ENCODE measurements around the gene CHST1. TPM values are rescaled to one million over a fixed set of nuclear protein-coding genes. Genes with fewer than 3 reads are reported as not detected.

The CHST1 gene
- total RNA-seq, 1 donor: 0.43 TPM

DNA sequence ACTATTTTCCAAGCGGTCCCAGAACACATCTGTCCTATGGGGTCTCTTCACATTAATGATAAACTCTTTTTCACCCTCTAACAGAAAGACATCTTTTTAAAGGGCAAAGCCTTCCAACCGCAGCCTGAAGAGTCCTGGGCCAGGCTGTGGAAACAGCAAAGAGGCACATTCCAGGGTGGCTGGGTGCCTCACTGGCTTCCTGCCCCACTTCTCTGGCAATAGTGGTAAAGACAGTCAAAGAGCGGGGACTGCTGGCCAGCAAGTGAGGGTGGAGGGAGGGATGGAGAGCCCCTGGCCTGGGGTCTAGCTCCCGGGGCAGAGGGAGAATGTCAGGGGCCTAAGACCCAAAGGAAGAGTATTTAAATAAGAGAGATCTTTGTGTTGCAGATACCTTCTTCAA is 10.2 kb upstream of the CHST1 start:
- H3K4me3 ChIP-seq (ENCODE audit: low read depth, low read length): no peak overlapping the region
- DNase-seq (ENCODE audit: low read depth): no peak
- TF ChIP-seq, protein P1, sequence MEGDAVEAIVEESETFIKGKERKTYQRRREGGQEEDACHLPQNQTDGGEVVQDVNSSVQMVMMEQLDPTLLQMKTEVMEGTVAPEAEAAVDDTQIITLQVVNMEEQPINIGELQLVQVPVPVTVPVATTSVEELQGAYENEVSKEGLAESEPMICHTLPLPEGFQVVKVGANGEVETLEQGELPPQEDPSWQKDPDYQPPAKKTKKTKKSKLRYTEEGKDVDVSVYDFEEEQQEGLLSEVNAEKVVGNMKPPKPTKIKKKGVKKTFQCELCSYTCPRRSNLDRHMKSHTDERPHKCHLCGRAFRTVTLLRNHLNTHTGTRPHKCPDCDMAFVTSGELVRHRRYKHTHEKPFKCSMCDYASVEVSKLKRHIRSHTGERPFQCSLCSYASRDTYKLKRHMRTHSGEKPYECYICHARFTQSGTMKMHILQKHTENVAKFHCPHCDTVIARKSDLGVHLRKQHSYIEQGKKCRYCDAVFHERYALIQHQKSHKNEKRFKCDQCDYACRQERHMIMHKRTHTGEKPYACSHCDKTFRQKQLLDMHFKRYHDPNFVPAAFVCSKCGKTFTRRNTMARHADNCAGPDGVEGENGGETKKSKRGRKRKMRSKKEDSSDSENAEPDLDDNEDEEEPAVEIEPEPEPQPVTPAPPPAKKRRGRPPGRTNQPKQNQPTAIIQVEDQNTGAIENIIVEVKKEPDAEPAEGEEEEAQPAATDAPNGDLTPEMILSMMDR (IDR thresholded peaks at IDR 0.05; ENCODE audit: insufficient read depth, low read depth, low read length): no peak

DNA sequence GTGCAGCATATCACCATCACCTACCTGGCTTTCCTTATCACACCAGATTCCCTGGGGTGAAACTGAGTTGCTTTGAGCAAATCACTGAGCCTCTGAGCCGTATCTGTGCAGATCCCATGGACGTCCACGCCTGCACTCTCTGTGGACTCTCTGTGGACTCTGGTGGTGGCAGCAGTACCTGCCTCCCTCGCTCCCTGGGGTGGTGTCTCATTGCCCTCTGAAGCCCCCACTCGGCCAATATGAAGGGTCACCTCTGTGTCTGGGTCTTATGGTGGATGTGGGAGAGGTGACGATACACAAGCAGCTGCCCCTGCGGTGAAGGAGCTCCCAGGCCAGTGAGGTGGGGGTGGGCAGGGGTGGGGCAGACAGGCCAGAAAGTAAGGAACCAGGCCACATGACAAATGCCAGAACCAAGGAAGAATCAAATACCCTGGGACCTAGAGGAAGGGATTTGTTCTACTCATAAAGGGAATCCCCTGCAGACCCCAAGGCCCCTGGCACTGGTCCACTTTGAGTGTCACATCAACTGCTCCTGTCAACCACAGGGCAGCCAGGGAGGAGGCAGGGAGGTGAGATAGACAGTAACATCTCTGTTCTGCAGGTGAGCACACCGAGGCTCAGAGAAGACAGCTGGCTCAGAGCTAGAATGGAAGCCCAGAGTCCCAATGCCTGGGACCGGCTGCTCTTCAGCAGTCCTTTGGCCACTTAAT is 9.2 kb upstream of the CHST1 start:
- DNase-seq (ENCODE audit: low read depth): no peak
- TF ChIP-seq, protein P1 (IDR thresholded peaks at IDR 0.05; ENCODE audit: insufficient read depth, low read depth, low read length): no peak
- no peak overlapping the region for H3K4me3 ChIP-seq (ENCODE audit: low read depth, low read length)

DNA sequence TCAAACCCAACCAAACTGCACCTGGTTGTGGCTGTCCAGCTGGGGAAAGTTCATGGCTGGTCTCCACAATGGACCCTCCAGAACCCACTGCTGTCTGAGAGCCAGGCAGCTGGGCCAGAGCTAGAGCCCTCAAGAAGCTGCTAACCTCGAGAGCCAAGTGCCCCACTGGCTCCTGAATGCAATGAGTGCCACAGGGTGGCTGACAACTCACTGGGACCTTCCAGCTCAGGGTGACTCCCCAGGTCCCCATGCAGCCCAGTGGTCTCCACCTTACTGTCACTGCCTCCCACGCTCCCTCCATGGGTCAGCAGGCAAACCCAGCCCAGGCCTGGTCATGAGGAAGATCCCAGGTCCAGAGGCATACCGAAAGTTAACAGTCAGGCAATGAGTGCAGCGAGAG is 8.0 kb upstream of the CHST1 start:
- H3K4me3 ChIP-seq (ENCODE audit: low read depth, low read length): no peak overlapping the region
- no peak for DNase-seq (ENCODE audit: low read depth)
- TF ChIP-seq, protein P1 (IDR thresholded peaks at IDR 0.05; ENCODE audit: insufficient read depth, low read depth, low read length): no peak

DNA sequence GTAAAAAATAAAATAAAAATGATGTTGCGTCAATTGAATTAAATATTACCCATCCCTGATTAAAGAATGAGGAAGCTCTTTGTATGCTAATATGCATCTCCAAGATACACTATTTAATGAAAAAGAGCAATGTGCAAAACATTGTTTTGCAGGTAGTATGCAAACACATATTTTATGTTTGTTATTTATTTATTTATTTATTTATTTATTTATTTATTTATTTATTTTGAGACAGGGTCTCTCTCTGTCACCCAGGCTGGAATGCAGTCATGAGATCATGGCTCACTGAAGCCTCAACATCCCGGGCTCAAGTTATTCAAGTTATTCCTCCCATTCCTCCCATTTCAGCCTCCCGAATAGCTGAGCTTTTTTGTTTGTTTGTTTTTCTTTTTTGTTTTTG is 7.2 kb upstream of the CHST1 start:
- no peak for DNase-seq (ENCODE audit: low read depth)
- H3K4me3 ChIP-seq (ENCODE audit: low read depth, low read length): no peak overlapping the region
- TF ChIP-seq, protein P1 (IDR thresholded peaks at IDR 0.05; ENCODE audit: insufficient read depth, low read depth, low read length): no peak

DNA sequence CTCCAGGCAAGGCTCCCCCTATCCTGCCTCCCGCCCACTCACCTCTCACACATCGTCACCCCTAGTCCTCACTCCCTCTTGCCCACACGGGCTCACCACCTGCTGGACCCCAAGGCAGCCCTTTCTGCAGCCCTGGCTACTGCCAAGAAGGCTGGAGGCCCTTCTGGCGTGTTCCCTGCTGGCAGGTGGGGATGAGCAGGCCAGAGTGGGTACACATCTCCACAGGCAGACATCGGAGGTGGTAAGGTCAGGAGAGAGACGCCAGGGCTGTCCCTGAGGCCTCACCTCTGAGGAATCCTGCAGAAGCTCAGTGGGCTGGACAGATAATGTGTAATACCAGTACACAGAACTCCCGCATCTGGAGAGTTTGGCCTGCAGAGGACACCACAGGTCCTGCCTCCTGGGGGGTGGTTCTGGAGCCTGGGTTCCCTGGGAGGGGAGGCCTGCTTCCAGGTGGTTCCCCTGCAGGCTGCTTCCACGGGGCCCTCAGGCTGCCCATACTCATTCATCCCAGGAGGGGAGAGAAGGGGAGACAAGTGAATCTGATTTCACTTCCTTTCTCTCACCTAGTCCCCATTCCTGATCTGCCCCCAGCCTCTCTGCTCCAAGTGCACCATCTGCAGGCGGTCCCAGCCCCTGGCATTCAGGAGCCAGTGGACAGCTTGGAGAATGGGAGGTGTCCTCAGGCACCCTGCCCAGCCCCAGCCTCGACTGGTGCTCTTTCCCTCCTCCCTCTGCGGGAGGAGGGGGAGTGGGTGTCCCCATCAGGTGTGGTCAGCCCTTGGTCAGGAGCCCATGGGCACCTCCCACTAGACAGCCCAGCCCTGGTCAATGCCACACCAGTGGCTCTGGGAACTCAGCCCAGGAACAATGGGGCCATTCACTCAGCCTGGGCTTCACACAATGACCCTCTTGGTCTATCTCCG is 6.1 kb upstream of the CHST1 start:
- DNase-seq (ENCODE audit: low read depth): no peak

DNA sequence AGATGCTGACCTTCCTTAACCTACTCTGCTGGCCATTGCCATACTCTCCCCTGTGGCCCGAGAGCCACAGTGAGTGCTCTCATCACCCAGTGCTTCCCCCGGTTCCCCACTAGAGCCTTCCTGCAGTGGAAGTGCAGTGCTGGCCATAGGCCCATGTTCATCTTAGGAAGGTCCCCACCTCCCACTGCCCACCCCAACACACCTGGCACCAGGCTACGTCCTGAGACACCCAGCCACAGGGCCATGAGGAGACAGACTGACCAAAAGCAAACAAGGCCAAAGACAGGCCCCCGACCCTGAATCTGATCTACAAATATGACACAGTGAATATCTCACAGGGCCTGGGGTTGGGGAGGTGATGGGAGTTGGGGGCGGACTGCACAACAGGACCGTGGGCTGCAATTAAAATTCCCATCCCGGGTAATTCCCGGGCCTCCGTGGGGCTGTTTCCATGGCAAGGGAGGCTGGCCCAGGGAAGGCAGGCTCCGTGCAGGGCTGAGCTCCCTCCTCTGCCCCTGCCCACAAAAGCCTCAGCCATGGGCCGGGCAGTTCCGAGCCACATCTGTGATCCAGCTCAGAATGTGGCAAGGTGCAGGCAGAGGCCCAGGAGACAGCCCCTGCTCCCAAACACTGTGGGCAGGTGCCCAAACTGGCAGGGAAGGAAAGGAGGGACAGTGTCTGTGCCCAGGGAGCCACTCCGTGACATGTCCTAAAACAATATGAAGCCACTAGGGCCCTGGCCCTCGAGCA is 5.1 kb upstream of the CHST1 start:
- TF ChIP-seq, protein P1 (IDR thresholded peaks at IDR 0.05; ENCODE audit: insufficient read depth, low read depth, low read length): no peak
- DNase-seq (ENCODE audit: low read depth): no peak
- no peak overlapping the region for H3K4me3 ChIP-seq (ENCODE audit: low read depth, low read length)

More for the DNA sequence above, 6.1 kb upstream of the CHST1 start:
- H3K4me3 ChIP-seq (ENCODE audit: low read depth, low read length): no peak overlapping the region
- TF ChIP-seq, protein P1 (IDR thresholded peaks at IDR 0.05; ENCODE audit: insufficient read depth, low read depth, low read length): no peak
